ENCODE data around the gene ACY1.

- TF ChIP-seq CTCF (IDR thresholded peaks at IDR 0.05) (peak in 1 of 4 experiments; percentile 15), POLR2A (IDR thresholded peaks at IDR 0.05) (no peak), POLR2AphosphoS5 (IDR thresholded peaks at IDR 0.05) (no peak)
Measured at GRCh38 chr3:52014613-52015012, 31.3 kb downstream of the ACY1 start.
